ENCODE results near the gene CAPN2.
"Not testable (repeated sequence)": the region's sequence is repeated elsewhere in the genome, so short reads cannot be mapped to it uniquely, and the experiment has no call there.

Gene CAPN2

DNA sequence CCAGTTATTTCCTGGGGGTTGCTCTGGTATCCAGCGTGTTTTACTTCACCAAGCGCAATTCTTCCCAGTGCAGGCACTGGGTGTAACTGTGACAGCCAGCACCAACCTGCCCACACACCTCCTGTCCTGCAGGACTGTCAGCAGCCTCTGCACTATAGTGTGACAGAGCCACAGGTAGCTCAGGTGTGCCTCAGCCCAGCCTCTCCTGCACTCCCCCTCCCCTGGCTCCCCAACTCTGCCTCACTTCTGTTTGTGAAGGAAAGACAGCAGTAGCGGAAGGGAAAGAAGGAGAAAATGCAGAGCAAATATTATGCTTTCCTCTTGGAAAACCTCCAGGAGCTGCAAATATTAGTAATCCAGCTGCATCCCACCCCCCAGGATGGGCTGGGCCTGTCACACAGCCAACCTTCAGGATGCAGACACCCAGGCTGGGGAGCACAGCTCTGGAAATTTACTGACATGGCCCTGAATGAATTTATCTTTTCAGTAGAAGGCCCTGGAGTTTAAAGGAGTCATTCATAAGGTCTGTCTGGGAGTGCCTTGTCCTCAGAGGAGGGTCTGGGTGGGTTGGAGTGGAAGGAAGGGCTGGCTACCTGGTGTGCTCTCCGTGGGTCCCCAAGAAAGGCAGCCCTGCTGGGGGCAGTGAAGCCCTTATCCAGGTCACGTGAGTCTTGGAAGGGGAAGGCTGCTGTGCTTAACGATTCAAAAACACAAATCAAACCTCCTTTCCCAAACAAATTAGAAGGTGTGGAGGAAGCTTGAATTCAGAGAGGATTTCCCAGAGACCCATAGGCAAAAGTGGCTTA lies 20.9 kb downstream of the CAPN2 start:
- H3K4me3 ChIP-seq (ENCODE audit: low read length) = no peak overlapping the region
- DNase-seq (ENCODE audit: low read depth, low spot score) = no peak

DNA sequence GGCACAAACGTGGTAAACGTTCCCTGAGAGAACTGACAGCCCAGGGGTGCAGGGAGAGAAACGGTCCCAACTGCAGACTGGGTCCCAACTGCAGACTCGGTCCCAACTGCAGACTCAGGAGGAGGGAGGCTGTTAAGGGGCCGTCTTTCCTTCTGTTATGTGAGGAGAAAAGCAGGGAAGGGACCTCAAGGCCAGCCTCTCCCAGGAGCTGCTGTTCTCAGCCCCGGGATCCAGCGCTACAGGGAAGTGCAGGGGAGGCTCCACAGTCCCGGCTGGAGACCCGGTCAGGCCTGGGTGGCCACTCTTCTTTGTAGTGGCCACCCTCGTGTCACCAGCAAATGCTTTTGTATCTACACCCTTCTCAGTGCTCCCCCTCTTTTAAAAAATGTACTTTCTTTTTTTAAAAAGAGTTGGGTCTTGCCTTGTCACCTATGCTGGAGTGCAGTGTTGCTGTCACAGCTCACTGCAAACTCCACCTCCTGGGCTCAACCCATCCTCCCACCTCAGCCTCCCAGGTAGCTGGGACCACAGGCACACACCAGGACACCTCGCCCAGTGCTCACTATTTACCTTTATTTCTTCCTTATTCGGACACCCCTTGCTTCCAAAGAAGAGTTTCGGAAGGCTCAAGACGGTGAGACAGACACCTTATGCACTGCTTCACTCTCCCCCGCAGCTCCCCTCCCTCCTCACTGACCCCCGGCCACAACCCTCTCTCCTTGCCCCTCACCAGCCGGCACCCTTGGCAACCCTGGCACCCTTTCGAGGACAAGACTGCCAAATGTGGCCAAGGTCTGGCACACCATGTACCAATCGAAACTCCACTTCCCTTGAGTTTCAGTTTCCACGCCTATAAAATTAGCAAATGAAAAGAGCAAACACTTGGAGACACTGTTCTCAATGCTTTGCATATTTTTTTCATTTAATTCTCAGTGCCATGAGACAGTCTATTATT lies 21.8 kb downstream of the CAPN2 start:
- no peak for DNase-seq (ENCODE audit: low read depth, low spot score)
- no peak overlapping the region for H3K4me3 ChIP-seq (ENCODE audit: low read length)

DNA sequence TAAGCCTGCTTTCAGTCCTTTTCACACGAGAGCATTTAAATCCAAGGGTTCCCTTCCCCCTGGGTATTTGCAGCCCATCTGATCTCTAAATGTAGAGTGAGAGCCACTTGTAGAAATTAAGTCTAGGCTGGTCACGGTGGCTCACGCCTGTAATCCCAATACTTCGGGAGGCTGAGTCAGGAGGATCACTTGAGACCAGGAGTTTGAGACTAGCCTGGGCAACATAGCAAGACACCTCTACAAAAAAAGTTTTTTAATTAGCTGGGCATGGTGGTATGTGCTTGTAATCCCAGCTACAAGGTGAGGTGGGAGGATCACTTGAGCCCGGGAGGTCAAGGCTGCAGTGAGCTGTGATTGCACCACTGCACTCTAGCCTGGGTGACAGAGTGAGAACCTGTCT lies 24.3 kb downstream of the CAPN2 start:
- H3K4me3 ChIP-seq (ENCODE audit: low read length); DNase-seq (ENCODE audit: low read depth, low spot score): not testable (repeated sequence)

DNA sequence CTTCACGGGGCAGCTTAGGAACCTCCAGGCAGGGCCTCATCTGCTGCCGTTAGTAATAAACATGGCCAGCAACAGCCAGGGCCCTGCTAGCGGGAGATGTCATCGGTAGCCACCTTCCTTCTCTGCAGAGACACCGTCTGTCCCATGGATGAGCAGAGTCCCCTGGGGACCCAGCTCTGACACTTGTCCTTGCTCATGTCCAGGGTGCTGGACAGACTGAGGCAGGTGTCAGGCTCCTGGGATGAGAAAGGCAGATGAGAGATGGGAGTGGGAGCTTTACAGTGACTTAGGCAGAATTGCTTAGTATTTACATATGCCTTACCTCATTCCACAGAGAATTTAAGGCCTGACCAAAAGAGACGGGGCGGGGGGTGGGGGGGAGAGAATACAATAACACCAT lies 25.0 kb downstream of the CAPN2 start:
- no peak for DNase-seq (ENCODE audit: low read depth, low spot score)
- H3K4me3 ChIP-seq (ENCODE audit: low read length) = no peak overlapping the region

DNA sequence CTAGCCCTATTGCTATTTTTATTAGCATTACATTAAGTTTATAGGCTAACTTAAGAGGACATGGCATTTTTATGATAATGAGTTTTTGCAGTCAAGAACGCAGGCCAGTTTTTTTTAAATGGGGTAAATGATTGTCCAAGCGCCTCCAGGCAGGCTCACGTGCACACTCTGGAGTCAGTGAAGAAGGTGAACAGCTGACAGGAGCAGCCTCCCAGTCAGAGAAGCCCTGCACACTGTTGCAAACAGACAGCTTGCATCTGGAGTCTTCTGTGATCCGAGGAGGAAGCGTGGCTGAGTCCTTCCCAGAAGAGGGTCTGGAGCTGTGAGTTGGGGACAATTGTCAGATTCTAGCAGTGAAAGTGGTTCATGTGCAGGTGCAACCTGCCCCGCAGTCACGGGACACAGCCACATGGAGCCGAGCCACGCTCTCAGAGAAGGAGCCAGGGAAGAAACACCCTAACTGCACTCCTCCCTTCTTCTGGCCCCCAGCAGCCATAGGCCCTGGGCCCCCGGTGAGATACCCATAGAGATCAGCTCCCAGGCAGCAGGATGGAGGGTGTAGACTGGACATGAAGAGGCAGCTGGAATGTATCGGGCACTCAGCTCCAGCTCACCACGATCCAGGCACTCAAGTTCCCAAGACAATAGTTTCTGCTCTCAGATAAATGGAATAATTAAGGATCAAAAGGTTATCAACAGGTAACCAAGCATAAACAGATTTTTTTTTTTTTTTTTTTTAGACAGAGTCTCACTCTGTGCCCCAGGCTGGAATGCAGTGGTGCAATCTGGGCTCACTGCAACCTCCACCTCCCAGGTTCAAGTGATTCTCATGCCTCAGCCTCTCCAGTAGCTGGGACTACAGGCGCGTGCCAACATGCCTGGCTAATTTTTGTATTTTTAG lies 26.4 kb downstream of the CAPN2 start:
- no peak for DNase-seq (ENCODE audit: low read depth, low spot score)

DNA sequence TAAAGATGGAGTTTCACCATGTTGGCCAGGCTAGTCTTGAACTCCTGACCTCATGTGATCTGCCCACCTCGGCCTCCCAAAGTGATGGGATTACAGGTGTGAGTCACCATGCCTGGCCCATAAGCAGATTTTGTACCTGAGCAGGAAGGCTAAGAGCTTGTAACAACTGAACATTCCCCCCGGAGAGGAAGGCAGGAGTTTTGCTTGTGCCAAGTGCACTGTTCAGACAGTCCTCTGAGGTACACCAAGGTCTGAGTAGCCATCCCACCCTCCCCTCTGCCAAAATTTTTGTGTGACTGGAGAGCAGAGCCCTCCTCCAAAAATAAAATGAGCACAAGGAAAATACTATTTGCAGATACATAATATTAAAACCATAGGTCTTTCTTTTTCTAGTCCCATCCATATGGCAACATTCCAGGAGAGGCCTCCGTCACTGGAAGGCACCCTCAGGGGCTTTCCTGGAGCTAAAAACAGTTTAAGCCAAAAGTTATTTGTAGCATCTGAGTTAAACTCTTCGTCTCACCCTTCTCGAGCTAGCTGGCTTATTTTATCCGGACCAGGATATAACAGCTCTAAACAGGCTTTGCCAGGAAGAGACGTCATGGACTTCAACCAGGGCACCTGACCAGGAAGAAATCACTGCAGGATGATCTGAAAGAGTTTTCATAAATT lies 27.2 kb downstream of the CAPN2 start:
- DNase-seq (ENCODE audit: low read depth, low spot score) = no peak
- no peak overlapping the region for H3K4me3 ChIP-seq (ENCODE audit: low read length)

More for the DNA sequence above, 26.4 kb downstream of the CAPN2 start:
- H3K4me3 ChIP-seq (ENCODE audit: low read length) = no peak overlapping the region

DNA sequence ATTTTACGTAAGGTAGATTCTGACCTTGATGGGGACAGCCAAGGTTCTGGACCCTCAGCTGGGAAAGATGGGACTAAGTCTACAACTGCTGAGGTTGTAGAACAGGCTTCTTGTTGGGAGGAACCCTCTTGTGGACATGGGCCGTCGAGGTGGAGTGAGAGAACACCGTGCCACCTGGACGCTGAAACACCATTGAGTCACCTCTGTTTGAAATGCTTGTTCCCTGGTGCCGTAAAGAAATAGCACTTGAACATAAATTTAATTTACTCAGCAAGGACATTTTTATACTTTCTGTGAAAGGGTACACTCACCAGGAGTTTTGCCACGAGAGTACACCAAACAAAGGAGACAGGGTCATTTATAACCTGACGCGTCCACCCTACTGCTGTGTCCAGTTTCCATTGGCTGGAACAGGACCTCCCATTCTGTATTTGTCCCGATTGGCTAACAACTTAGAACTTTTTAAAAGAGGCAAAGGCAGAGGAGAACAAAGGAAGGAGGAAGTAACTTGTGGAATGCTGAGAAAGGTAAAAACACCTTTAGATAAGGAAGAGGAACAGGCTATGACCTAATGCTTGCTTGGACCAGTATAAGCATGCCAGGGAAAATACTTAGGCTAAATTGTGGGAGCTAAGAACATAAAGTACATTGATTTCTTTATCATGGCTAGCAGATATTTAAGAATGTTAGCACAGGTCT lies 27.8 kb downstream of the CAPN2 start:
- DNase-seq (ENCODE audit: low read depth, low spot score); H3K4me3 ChIP-seq (ENCODE audit: low read length): not testable (repeated sequence)

DNA sequence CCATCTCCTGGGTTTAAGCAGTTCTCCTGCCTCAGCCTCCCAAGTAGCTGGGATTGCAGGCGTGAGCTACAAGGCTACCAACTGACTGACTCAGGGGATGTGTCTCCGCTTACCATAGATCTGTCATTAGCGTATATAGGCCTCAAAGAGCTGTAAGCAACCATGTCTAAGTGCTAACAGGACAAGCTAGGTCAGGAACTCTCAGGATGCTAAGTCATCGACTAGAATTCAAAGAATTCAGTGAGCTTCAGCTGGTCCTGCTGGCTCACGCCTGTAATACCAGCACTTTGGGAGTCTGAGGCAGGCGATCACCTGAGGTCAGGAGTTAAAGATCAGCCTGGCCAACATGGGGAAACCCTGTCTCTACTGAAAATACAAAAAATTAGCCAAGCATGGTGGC lies 29.5 kb downstream of the CAPN2 start:
- H3K4me3 ChIP-seq (ENCODE audit: low read length) = no peak overlapping the region
- DNase-seq (ENCODE audit: low read depth, low spot score) = no peak

DNA sequence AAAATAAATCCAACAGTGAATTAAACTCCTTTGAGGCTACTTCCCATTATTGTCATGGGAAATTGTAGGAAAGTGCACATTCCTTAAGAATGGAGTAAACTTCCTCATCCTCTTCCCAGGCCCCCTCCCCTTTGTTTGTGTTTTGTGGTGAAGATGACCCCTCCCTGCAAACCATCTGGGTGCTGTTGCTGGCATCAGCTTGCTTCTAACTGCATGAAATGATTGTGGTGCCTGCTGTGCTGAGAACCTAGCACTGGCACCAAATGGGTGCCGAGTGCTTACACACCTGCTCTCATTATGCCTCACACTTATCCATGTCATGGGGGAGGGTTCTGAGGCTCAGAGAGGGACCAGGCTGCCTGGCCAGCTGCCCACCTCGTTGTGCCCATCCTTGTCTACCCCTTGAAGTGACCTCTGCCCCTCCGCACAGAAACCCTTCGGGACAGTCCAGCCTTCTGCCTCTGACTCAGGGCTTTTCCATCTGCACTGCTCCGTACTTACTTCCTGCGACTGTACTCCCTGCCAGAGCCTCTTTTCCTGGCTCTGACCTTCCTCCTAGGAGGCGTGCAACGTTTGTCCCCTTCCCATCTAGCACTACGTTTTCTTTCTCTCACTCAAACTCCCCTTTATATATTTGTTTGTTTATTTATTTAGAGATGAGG lies 30.6 kb downstream of the CAPN2 start:
- no peak for DNase-seq (ENCODE audit: low read depth, low spot score)
- no peak overlapping the region for H3K4me3 ChIP-seq (ENCODE audit: low read length)

DNA sequence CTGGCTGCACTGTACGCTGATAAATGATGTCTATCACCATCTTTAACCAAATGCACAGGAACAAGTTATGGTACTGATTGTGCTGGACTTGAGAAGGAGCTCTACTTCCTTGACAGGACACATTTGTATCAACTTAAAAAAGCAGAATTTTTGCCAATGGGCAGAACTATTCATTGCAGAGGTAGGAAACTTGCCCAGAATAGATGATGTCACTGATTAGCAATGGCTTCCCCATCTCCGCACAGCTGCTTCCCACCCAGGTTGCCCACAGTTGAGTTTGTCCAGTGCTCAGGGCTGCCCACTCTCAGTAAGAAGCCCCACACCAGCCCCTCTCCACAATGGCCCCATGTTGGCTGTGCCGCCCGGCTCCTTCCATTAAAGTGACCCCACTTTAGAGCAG lies 33.4 kb downstream of the CAPN2 start:
- H3K4me3 ChIP-seq (ENCODE audit: low read length) = no peak overlapping the region
- DNase-seq (ENCODE audit: low read depth, low spot score) = no peak

DNA sequence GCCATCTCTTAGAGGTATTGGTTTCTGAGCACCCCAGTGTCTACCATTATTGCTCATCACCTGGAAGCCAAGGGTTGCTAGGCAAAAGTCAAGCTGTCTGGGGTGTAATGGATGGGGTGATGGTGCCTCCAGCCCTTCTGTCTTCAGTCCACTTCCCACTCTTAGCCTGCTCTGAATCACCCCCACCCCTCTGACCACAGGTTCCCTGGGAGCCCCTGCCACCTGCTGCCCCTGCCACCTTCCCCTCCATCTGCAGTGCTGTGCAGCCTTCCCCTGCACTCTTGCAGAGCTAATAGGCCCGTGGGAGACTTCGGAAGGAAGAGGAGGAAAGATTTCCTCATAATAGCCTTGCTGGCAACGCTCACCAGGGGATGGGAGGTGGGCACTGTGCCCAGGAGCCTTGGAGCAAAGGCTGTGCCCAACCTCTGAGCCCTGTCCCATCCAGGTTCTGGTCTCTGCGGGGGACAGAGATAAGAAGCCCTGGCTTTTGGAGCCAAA lies 35.5 kb downstream of the CAPN2 start:
- DNase-seq (ENCODE audit: low read depth, low spot score) = no peak
- H3K4me3 ChIP-seq (ENCODE audit: low read length) = no peak overlapping the region

DNA sequence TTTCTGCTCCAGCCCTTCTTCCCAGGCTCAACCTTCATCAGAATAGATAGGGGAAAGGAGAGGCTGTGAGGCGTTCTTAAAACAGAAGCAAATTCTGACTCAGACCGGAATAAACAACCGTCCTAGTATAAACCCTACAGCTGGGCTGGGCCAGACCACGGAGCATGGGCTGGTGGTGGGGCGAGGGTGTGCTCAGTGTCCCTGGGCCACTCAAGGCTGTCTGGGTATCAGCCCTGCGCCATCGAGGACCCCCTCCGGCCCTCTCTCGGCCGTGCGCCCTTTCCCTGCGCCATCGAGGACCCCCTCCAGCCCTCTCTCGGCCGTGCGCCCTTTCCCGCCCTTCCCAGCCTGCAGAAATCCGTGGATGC lies 36.0 kb downstream of the CAPN2 start:
- no peak overlapping the region for H3K4me3 ChIP-seq (ENCODE audit: low read length)
- DNase-seq (ENCODE audit: low read depth, low spot score) = no peak

DNA sequence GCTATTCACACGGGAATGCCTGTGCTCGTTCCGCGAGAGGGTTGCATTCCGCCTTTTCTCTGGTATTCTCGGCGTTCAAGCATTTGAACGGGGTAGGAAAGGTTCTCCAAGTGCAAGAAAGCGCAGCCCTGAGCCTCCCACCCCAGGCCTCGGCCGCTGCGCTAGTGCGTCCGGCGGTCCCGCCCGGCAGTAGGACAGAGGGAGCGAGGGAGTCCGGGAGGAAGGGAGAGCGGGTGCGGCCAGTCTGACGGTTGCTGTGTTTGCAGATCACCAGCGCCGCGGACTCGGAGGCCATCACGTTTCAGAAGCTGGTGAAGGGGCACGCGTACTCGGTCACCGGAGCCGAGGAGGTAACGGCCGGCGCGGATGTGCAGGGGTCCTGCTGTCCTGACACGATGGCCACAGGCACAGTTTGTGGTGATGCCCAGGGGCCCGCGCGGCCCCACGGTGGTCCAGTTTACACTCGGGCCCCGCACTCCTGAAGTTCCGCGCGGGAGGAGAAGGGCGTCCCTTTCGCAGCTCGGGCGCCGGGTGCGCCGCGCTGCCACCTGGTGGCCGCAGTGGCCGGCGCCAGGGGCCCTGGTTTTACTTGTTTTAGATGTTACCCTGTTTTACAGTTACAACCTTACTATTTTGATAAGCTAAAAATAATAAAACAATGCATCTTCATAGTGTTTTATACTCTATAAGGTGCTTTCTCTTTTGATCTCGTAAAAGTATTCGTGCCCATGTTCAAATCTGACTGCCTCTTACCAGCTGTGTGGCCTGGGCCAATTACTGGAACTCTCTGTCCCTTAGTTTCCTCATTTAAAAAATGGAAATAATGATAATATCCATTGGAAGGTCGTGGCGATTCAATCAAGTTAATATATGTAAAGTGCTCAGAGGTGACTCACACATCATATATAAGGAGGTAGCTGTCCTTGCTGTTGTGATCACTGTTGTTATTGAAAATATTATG lies 36.7 kb downstream of the CAPN2 start:
- peak; percentile 20 for DNase-seq (ENCODE audit: low read depth, low spot score)
- peak overlapping the region; percentile 50 for H3K4me3 ChIP-seq (ENCODE audit: low read length)

DNA sequence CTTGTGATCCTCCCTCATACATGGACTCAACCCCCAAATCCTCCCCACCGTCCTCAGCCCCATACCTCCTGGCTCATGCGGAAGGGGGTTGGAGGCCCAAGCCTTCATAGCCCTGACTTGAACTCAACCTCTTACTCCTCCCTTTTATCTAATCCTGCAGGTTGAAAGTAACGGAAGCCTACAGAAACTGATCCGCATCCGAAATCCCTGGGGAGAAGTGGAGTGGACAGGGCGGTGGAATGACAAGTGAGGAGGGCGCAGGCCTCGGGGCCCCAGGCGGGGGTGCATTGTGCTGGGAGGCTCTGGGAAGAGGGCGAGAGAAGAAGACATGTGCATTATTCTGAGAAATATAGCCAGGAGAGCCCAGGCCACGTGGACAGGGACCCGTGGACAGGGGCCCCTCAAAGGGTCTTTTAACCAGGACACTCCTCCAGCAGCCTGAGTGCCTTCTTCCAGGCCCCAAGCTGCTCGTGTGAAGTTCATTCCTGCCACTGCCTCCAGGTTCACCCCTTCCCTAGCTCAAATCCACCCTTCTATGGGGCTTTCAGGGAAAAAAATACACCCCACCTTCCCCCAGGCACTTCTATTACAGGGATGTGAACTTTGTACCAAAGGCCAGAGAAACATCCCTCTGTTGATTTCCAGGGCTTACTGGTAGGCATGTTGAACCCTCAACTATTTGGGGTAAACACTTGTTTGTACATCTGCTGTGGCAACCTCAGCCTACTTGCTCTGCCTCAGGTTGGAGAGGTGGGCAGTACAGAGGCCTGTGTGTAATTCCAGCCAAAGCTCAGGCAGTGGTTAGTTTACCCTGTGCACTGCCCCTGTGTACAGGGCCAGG lies 38.6 kb downstream of the CAPN2 start:
- DNase-seq (ENCODE audit: low read depth, low spot score) = no peak
- H3K4me3 ChIP-seq (ENCODE audit: low read length) = no peak overlapping the region

DNA sequence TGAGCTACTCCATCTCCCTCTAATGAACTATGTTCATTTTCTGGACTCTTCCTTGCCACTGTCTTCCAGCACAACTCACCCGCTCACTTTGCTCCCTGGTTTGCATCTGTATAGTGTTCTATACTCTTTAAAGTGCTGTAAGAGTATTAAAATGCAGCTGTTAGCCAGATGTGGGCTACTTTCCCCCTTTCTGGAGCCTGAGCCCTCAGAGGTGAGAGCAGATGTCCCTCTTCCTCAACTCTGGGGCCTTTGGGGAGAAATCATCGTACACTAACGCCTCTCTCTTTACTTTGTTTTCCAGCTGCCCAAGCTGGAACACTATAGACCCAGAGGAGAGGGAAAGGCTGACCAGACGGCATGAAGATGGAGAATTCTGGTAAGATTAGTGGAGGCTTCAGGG lies 39.4 kb downstream of the CAPN2 start:
- DNase-seq (ENCODE audit: low read depth, low spot score) = no peak
- H3K4me3 ChIP-seq (ENCODE audit: low read length) = no peak overlapping the region

Measured in Jurkat, Clone E6-1 (cell line).